H9 (cell line): Measurements from ENCODE around the gene LRPAP1. TPM values are rescaled to one million over a fixed set of nuclear protein-coding genes. Genes with fewer than 3 reads are reported as not detected.
A peak's percentile ranks its signal among the peaks of the same experiment; 100 is the strongest.

Experiments used
- DNase-seq: peaks from one replicate; pipeline ENCODE4 v3.0.0-alpha.2; 2017
- H2AFZ ChIP-seq: one replicate; pipeline ENCODE4 v1.6.1; 2013; ENCODE audit warnings: mild to moderate bottlenecking, low read length, control low read depth, moderate library complexity
- H2AK5ac ChIP-seq: 2 replicates; pipeline ENCODE4 v1.6.1; 2013; ENCODE audit warnings: low read length, control low read depth, mixed read lengths; ENCODE audit not compliant: insufficient read length
- H2BK120ac ChIP-seq: one replicate; pipeline ENCODE4 v1.6.1; 2013; ENCODE audit warnings: low read depth, mild to moderate bottlenecking, low read length, control low read depth, inconsistent platforms; ENCODE audit not compliant: poor library complexity, severe bottlenecking
- H2BK12ac ChIP-seq: 2 replicates; pipeline ENCODE4 v1.6.1; 2013; ENCODE audit warnings: low read length, control low read depth, mixed read lengths, low read depth; ENCODE audit not compliant: insufficient read length
- H2BK15ac ChIP-seq: 2 replicates; pipeline ENCODE4 v1.6.1; 2013; ENCODE audit warnings: low read depth, low read length, control low read depth
- H2BK20ac ChIP-seq: one replicate; pipeline ENCODE4 v1.6.1; 2013; ENCODE audit warnings: low read depth, mild to moderate bottlenecking, low read length, control low read depth, inconsistent platforms; ENCODE audit not compliant: poor library complexity, severe bottlenecking
- H2BK5ac ChIP-seq: 2 replicates; pipeline ENCODE4 v1.6.1; 2013; ENCODE audit warnings: low read length, control low read depth, mixed read lengths; ENCODE audit not compliant: insufficient read length
- H3K14ac ChIP-seq: 2 replicates; pipeline ENCODE4 v1.6.1; 2013; ENCODE audit warnings: low read length, control low read depth; ENCODE audit not compliant: insufficient read depth
- H3K18ac ChIP-seq: 2 replicates; pipeline ENCODE4 v1.6.1; 2013; ENCODE audit warnings: low read depth, mild to moderate bottlenecking, mixed read lengths, low read length, control low read depth; ENCODE audit not compliant: insufficient read length
- H3K23ac ChIP-seq: 2 replicates; pipeline ENCODE4 v1.6.1; 2013; ENCODE audit warnings: low read length, control low read depth, mixed read lengths, low read depth; ENCODE audit not compliant: insufficient read length
- H3K23me2 ChIP-seq: 2 replicates; pipeline ENCODE4 v1.6.1; 2013; ENCODE audit warnings: low read depth, mild to moderate bottlenecking, mixed read lengths, low read length, control low read depth; ENCODE audit not compliant: insufficient read length, poor library complexity, severe bottlenecking
- H3K27ac ChIP-seq: 2 replicates; pipeline ENCODE4 v1.5.1; 2013; ENCODE audit warnings: low read length, control low read depth, mixed read lengths, low read depth; ENCODE audit not compliant: insufficient read length
- H3K27me3 ChIP-seq: 2 replicates; pipeline ENCODE4 v1.6.1; 2013; ENCODE audit warnings: low read length, control low read depth, inconsistent platforms; ENCODE audit not compliant: insufficient read depth
- H3K4ac ChIP-seq: 2 replicates; pipeline ENCODE4 v1.6.1; 2013; ENCODE audit warnings: low read depth, mild to moderate bottlenecking, control low read depth, inconsistent platforms, low read length, moderate library complexity
- H3K4me1 ChIP-seq: 2 replicates; pipeline ENCODE4 v1.6.1; 2013; ENCODE audit warnings: low read length, control low read depth, inconsistent platforms; ENCODE audit not compliant: insufficient read depth
- H3K4me2 ChIP-seq: 2 replicates; pipeline ENCODE4 v1.6.1; 2013; ENCODE audit warnings: low read length, control low read depth, mixed read lengths; ENCODE audit not compliant: insufficient read length, insufficient read depth
- H3K56ac ChIP-seq: 2 replicates; pipeline ENCODE4 v1.6.1; 2013; ENCODE audit warnings: low read depth, mild to moderate bottlenecking, mixed read lengths, low read length, control low read depth; ENCODE audit not compliant: insufficient read length
- H3K79me1 ChIP-seq: 2 replicates; pipeline ENCODE4 v1.6.1; 2013; ENCODE audit warnings: low read depth, mild to moderate bottlenecking, moderate library complexity, low read length, control low read depth, inconsistent platforms; ENCODE audit not compliant: insufficient read depth, poor library complexity, severe bottlenecking
- H3K79me2 ChIP-seq: 2 replicates; pipeline ENCODE4 v1.6.1; 2013; ENCODE audit warnings: low read length, control low read depth, inconsistent platforms; ENCODE audit not compliant: insufficient read depth
- H3K9ac ChIP-seq: 2 replicates; pipeline ENCODE4 v1.6.1; 2013; ENCODE audit warnings: low read length, control low read depth, mixed read lengths; ENCODE audit not compliant: insufficient read length; ENCODE audit errors: extremely low read depth
- H3K9me3 ChIP-seq: one replicate; pipeline ENCODE4 v1.6.1; 2013; ENCODE audit warnings: low read depth, low read length, inconsistent platforms; ENCODE audit not compliant: control insufficient read depth
- H3T11ph ChIP-seq: one replicate; pipeline ENCODE4 v1.6.1; 2013; ENCODE audit warnings: mild to moderate bottlenecking, low read length, control low read depth, inconsistent platforms
- H4K20me1 ChIP-seq: one replicate; pipeline ENCODE4 v1.6.1; 2013; ENCODE audit not compliant: control insufficient read depth, insufficient read length, insufficient read depth
- H4K5ac ChIP-seq: 2 replicates; pipeline ENCODE4 v1.6.1; 2013; ENCODE audit warnings: low read depth, mild to moderate bottlenecking, mixed read lengths, low read length, control low read depth; ENCODE audit not compliant: insufficient read length
- H4K8ac ChIP-seq: replicated peaks from 2 replicates; pipeline ENCODE4 v1.6.1; 2013; ENCODE audit warnings: low read length, control low read depth, mixed read lengths, low read depth; ENCODE audit not compliant: insufficient read length
- H4K91ac ChIP-seq: 2 replicates; pipeline ENCODE4 v1.6.1; 2013; ENCODE audit warnings: low read depth, mild to moderate bottlenecking, moderate library complexity, mixed read lengths, low read length, control low read depth; ENCODE audit not compliant: insufficient read length
- H3K27ac Mint-ChIP-seq, 3 experiments: 2 replicates in 2 of 3; 3 replicates in 1 of 3; pipeline ENCODE4 v1.8.0; 2020 to 2021; ENCODE audit warnings: mixed read lengths in 3 of 3, mild to moderate bottlenecking in 1 of 3, moderate library complexity in 1 of 3
- H3K27me3 Mint-ChIP-seq: 2 replicates; pipeline ENCODE4 v1.8.0; 2021; ENCODE audit warnings: low read depth, mild to moderate bottlenecking, moderate library complexity, mixed read lengths
- H3K36me3 Mint-ChIP-seq, 3 experiments: 2 replicates in 2 of 3; 3 replicates in 1 of 3; pipeline ENCODE4 v1.8.0; 2020 to 2021; ENCODE audit warnings: low read depth in 3 of 3, mixed read lengths in 3 of 3; ENCODE audit not compliant: insufficient read depth in 1 of 3
- H3K4me1 Mint-ChIP-seq, 2 experiments: 2 replicates each; pipeline ENCODE4 v1.8.0; 2020; ENCODE audit warnings: mixed read lengths in 2 of 2
- H3K4me3 Mint-ChIP-seq, 2 experiments: 2 replicates in 1 of 2; 3 replicates in 1 of 2; pipeline ENCODE4 v1.8.0; 2020 to 2021; ENCODE audit warnings: mild to moderate bottlenecking in 2 of 2, mixed read lengths in 2 of 2, moderate library complexity in 1 of 2
- H3K9me3 Mint-ChIP-seq, 2 experiments: 2 replicates in 1 of 2; 3 replicates in 1 of 2; pipeline ENCODE4 v1.8.0; 2020; ENCODE audit warnings: mild to moderate bottlenecking in 2 of 2, mixed read lengths in 2 of 2, moderate library complexity in 1 of 2
- whole genome bisulfite sequencing: extraction: QIAGEN DNeasy Blood & Tissue Kit; methylation state at CpG from one replicate; pipeline ENCODE4 v1.1.7; 2013; ENCODE audit warnings: missing lambda C conversion rate, low lambda C conversion rate, mixed read lengths; ENCODE audit not compliant: insufficient read length; ENCODE audit errors: extremely low coverage; 5-methylcytosine and 5-hydroxymethylcytosine counted together
- total RNA-seq: library from RNA; stranded (reverse); gene quantifications from 2 replicates; pipeline ENCODE4 v1.2.1, GENCODE V29; 2021
- TF ChIP-seq, protein P1 (sequence below): fragments of 200-600 bp; sonication (generic); conservative IDR thresholded peaks from 3 replicates; pipeline ENCODE4 v1.8.0; 2021; ENCODE audit warnings: antibody characterized with exemption, mild to moderate bottlenecking

LRPAP1 gene
- total RNA-seq, 1 experiment from 2014 or later = 85.9 TPM

DNA sequence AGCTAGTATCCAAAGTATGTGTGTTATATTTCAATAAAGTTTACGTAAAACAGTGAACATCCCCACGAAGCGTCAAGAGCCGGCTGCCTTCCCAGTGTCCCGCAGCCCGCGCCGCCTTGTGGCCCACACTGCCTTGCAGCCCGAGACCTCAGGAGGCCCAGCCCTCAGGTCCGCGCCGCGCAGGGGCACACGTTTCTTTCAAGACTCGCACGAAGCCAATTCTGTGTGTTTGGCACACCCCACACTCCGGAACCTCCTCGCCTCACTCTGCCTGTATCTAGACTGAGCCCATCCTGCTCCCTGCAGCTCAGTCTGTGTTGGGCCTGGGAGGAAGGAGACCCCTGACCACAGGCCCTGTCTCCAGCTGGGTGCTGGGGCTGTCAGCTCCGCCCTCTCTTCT is 5.8 kb downstream of the LRPAP1 start:
- H3K9me3 Mint-ChIP-seq = no peaks in the 10 kb centered on the region
- no peak overlapping the region for H2BK12ac ChIP-seq
- peaks cover 5% of the 10 kb centered on the region for H3K27me3 Mint-ChIP-seq
- no CpG with 5 or more reads among the region's 19 CpGs for WGBS
- H3K4me2 ChIP-seq = no peak overlapping the region
- H3K27ac Mint-ChIP-seq = peak overlapping the region in 1 of 3 experiments; percentile 28; a peak in 2 of 7 replicates
- H3K79me2 ChIP-seq = peaks cover 2% of the 10 kb centered on the region; the same call in 1 of the 2 replicates
- no peak overlapping the region for H3K56ac ChIP-seq
- no peak overlapping the region for H2BK20ac ChIP-seq
- no peak overlapping the region for H2AK5ac ChIP-seq
- H3K23ac ChIP-seq = no peak overlapping the region
- H3K23me2 ChIP-seq = peaks cover 1% of the 10 kb centered on the region
- no peaks in the 10 kb centered on the region for H3K27me3 ChIP-seq
- no peak overlapping the region for H3K4ac ChIP-seq
- TF ChIP-seq, protein P1, sequence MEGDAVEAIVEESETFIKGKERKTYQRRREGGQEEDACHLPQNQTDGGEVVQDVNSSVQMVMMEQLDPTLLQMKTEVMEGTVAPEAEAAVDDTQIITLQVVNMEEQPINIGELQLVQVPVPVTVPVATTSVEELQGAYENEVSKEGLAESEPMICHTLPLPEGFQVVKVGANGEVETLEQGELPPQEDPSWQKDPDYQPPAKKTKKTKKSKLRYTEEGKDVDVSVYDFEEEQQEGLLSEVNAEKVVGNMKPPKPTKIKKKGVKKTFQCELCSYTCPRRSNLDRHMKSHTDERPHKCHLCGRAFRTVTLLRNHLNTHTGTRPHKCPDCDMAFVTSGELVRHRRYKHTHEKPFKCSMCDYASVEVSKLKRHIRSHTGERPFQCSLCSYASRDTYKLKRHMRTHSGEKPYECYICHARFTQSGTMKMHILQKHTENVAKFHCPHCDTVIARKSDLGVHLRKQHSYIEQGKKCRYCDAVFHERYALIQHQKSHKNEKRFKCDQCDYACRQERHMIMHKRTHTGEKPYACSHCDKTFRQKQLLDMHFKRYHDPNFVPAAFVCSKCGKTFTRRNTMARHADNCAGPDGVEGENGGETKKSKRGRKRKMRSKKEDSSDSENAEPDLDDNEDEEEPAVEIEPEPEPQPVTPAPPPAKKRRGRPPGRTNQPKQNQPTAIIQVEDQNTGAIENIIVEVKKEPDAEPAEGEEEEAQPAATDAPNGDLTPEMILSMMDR = no peak
- no peak overlapping the region for H3K9ac ChIP-seq
- no peak overlapping the region for H3K14ac ChIP-seq
- H3K4me3 Mint-ChIP-seq = no peak overlapping the region
- no peak for DNase-seq
- no peak overlapping the region for H3K27ac ChIP-seq
- H2AFZ ChIP-seq = no peak overlapping the region
- no peaks in the 10 kb centered on the region for H4K20me1 ChIP-seq
- no peak overlapping the region for H2BK15ac ChIP-seq
- peaks cover 14 to 50% (median 48%) of the 10 kb centered on the region in 3 experiments for H3K36me3 Mint-ChIP-seq
- no peak overlapping the region for H2BK120ac ChIP-seq
- no peaks in the 10 kb centered on the region for H3K9me3 ChIP-seq
- H4K5ac ChIP-seq = no peak overlapping the region
- no peak overlapping the region for H3T11ph ChIP-seq
- H3K4me1 ChIP-seq = no peaks in the 10 kb centered on the region
- H4K91ac ChIP-seq = no peak overlapping the region
- no peak overlapping the region for H4K8ac ChIP-seq
- no peak overlapping the region for H3K18ac ChIP-seq
- peaks cover 4% of the 10 kb centered on the region for H3K79me1 ChIP-seq
- no peak overlapping the region for H2BK5ac ChIP-seq
- H3K4me1 Mint-ChIP-seq = peaks cover 5 to 25% of the 10 kb centered on the region in 2 experiments
